HepG2 (cell line): ENCODE data around the gene RNF40. TPM values are rescaled to one million over a fixed set of nuclear protein-coding genes. Genes with fewer than 3 reads are reported as not detected.
A peak's percentile ranks its signal among the peaks of the same experiment; 100 is the strongest.

ENCODE experiments used
- ARID2 ChIP-seq: sonication (generic); formaldehyde crosslinking; IDR thresholded peaks from 2 replicates; pipeline ENCODE4 v1.8.1; 2022; ENCODE audit warnings: mild to moderate bottlenecking, missing genetic modification reagents, borderline replicate concordance
- CC2D1A ChIP-seq: sonication (generic); formaldehyde crosslinking; IDR thresholded peaks from 2 replicates; pipeline ENCODE4 v1.8.1; 2023; ENCODE audit warnings: mild to moderate bottlenecking, missing genetic modification reagents
- CEBPG ChIP-seq: IDR thresholded peaks from 2 replicates; pipeline ENCODE4 v1.6.1; 2016
- JUN ChIP-seq: sonication (generic); formaldehyde crosslinking; IDR thresholded peaks from 2 replicates; pipeline ENCODE4 v1.4.0; 2020; ENCODE audit warnings: mild to moderate bottlenecking, missing genetic modification reagents
- KDM6A ChIP-seq: IDR thresholded peaks from 2 replicates; pipeline ENCODE4 v1.6.1; 2016; ENCODE audit warnings: low read depth
- KMT2A ChIP-seq: sonication (generic); formaldehyde crosslinking; IDR thresholded peaks from 2 replicates; pipeline ENCODE4 v1.4.0; 2020; ENCODE audit warnings: missing genetic modification reagents
- RARG ChIP-seq: sonication (generic); formaldehyde crosslinking; IDR thresholded peaks from 2 replicates; pipeline ENCODE4 v1.4.0; 2020; ENCODE audit warnings: low read depth, mild to moderate bottlenecking, missing genetic modification reagents
- SIN3A ChIP-seq: IDR thresholded peaks from 2 replicates; pipeline ENCODE4 v1.6.1; 2011; ENCODE audit warnings: low read depth, mild to moderate bottlenecking, control low read depth, low read length, borderline replicate concordance
- SUZ12 ChIP-seq: fragments of 150-350 bp; IDR thresholded peaks from 2 replicates; pipeline ENCODE4 v1.6.1; 2014; ENCODE audit warnings: low read depth, low read length
- ZBTB7A ChIP-seq: sonication (generic); formaldehyde crosslinking; IDR thresholded peaks from 2 replicates; pipeline ENCODE4 v1.8.0; 2022; ENCODE audit warnings: mild to moderate bottlenecking, missing genetic modification reagents
- ZC3H13 ChIP-seq: sonication (generic); formaldehyde crosslinking; IDR thresholded peaks from 2 replicates; pipeline ENCODE4 v1.8.1; 2023; ENCODE audit warnings: mild to moderate bottlenecking, missing genetic modification reagents, moderate library complexity
- ZFP36 ChIP-seq: fragments of 150-350 bp; IDR thresholded peaks from 2 replicates; pipeline ENCODE4 v1.6.1; 2018; ENCODE audit warnings: borderline replicate concordance, low read length, low read depth; ENCODE audit not compliant: partially characterized antibody
- ZMYM4 ChIP-seq: sonication (generic); formaldehyde crosslinking; IDR thresholded peaks from 2 replicates; pipeline ENCODE4 v1.8.1; 2023; ENCODE audit warnings: mild to moderate bottlenecking, missing genetic modification reagents
- ZNF253 ChIP-seq: sonication (generic); formaldehyde crosslinking; IDR thresholded peaks from 2 replicates; pipeline ENCODE4 v1.8.0; 2022; ENCODE audit warnings: mild to moderate bottlenecking, missing genetic modification reagents, borderline replicate concordance
- ZNF263 ChIP-seq: sonication (generic); formaldehyde crosslinking; IDR thresholded peaks from 2 replicates; pipeline ENCODE4 v1.4.0; 2020; ENCODE audit warnings: missing genetic modification reagents
- ZNF350 ChIP-seq: sonication (generic); formaldehyde crosslinking; IDR thresholded peaks from 2 replicates; pipeline ENCODE4 v1.4.0; 2020; ENCODE audit warnings: mild to moderate bottlenecking, low read depth, missing genetic modification reagents, borderline replicate concordance
- ZNF510 ChIP-seq: sonication (generic); formaldehyde crosslinking; IDR thresholded peaks from 2 replicates; pipeline ENCODE4 v1.4.0; 2020; ENCODE audit warnings: low read depth, mild to moderate bottlenecking, missing genetic modification reagents
- ZNF709 ChIP-seq: sonication (generic); formaldehyde crosslinking; IDR thresholded peaks from 2 replicates; pipeline ENCODE4 v1.5.0; 2020; ENCODE audit warnings: mild to moderate bottlenecking, missing genetic modification reagents
- ZNF878 ChIP-seq: sonication (generic); formaldehyde crosslinking; IDR thresholded peaks from 2 replicates; pipeline ENCODE4 v1.8.1; 2023; ENCODE audit warnings: mild to moderate bottlenecking, missing genetic modification reagents, moderate library complexity
- polyA plus RNA-seq, 8 experiments: library from polyadenylated mRNA; depleted of rRNA in 3 of 8; stranded (reverse) in 7 of 8; unstranded in 1 of 8; fragments of >200 nt; fragmentation: Illumina TruSeq in 4 of 8; extraction: Trizol in 4 of 8; gene quantifications; 2 replicates each; pipeline versions ENCODE4 v1.2.1 to v1.2.3, GENCODE V29; 2011 to 2016; ENCODE audit warnings: low read depth in 4 of 8, missing spikeins in 1 of 8, mixed read lengths in 1 of 8; ENCODE audit not compliant: insufficient read depth in 1 of 8
- total RNA-seq, 5 experiments: library from RNA; depleted of rRNA; stranded (reverse); fragments of >200 nt; fragmentation: Illumina TruSeq; extraction: Trizol; gene quantifications; 2 replicates each; pipeline ENCODE4 v1.2.3, GENCODE V29; 2016; ENCODE audit warnings: low read depth in 1 of 5
- TF ChIP-seq, protein P1 (sequence below): sonication (generic); formaldehyde crosslinking; IDR thresholded peaks from 2 replicates; pipeline ENCODE4 v1.4.0; 2020; ENCODE audit warnings: missing genetic modification reagents
- TF ChIP-seq, protein P2 (sequence below): sonication (generic); formaldehyde crosslinking; IDR thresholded peaks from 2 replicates; pipeline ENCODE4 v1.4.0; 2020; ENCODE audit warnings: low read depth, missing genetic modification reagents
- TF ChIP-seq, protein P3 (sequence below): sonication (generic); formaldehyde crosslinking; IDR thresholded peaks from 2 replicates; pipeline ENCODE4 v1.4.0; 2020; ENCODE audit warnings: mild to moderate bottlenecking, missing genetic modification reagents
- TF ChIP-seq, protein P4 (sequence below): sonication (generic); formaldehyde crosslinking; IDR thresholded peaks from 2 replicates; pipeline ENCODE4 v1.8.0; 2022; ENCODE audit warnings: mild to moderate bottlenecking, missing genetic modification reagents, borderline replicate concordance

Gene RNF40
- total and polyA plus RNA-seq, 2 of the 13 experiments (the other 11 are each of a cell fraction or from before 2014, with no cell fraction given), result 84.0 to 85.6 TPM

DNA sequence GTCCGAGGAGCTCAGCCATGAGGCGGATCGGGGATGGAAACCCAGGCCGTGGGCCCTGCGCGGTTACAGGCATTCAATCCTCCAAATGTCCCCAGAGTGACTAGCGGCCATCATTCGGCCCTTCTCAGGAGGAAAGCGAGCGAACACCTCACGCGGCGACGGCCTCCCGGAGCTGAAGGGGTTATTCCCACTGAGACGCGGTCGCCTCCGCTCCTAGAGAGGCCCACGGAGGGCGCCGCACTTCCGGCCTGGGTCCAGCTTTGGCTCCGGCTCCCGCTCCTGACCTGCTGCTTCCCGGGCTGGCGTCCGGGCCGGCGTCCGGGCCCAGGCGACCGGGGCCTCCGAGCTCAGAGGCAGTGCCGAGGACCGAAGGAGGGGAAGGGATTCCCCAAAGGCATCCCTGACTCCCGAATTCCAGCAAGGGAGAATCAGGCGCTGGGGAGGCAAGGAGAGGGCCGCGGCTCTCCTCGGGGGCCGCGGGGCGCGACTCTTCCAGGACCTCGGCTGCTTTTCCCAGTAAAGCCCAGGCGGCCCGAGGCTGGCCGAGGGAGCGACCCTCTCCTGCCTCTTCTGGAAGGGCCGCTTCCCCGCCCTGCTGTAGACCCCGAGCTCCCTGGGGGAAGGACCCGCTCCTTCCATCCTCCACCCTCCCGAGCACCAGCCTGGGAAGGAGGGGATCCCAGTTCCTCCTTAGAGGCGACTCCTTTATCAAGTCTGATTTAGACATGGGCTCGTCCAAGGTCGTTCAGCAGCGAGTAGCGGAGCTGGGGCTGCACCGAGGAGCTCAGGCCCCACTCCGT is 43.4 kb downstream of the RNF40 start (continued):
- TF ChIP-seq ZBTB7A (peak; percentile 85; the same call in 1 of the 2 replicates), ZNF878 (0 out of 2 replicates have a peak, but pooled peaks have one; percentile 79), KDM6A (CRISPR knock-in tag) (peak; percentile 49; the same call in 1 of the 2 replicates), SUZ12 (no peak), SIN3A (peak; percentile 86; the same call in 1 of the 2 replicates), ZNF253 (CRISPR knock-in tag) (no peak), ARID2 (CRISPR knock-in tag) (no peak), KMT2A (CRISPR knock-in tag) (peak; percentile 96), ZNF510 (CRISPR knock-in tag) (peak; percentile 96; the same call in 1 of the 2 replicates), CEBPG (CRISPR knock-in tag) (peak; percentile 70), RARG (no peak), ZNF263 (CRISPR knock-in tag) (peak; percentile 78), ZNF350 (CRISPR knock-in tag) (peak; percentile 93), ZNF709 (CRISPR knock-in tag) (peak; percentile 95), ZMYM4 (peak; percentile 43; the same call in 1 of the 2 replicates), CC2D1A (CRISPR knock-in tag) (0 out of 2 replicates have a peak, but pooled peaks have one; percentile 78), ZFP36 (no peak), ZC3H13 (CRISPR knock-in tag) (peak; percentile 80; the same call in 1 of the 2 replicates), JUN (CRISPR knock-in tag) (no peak)
- TF ChIP-seq, protein P1, sequence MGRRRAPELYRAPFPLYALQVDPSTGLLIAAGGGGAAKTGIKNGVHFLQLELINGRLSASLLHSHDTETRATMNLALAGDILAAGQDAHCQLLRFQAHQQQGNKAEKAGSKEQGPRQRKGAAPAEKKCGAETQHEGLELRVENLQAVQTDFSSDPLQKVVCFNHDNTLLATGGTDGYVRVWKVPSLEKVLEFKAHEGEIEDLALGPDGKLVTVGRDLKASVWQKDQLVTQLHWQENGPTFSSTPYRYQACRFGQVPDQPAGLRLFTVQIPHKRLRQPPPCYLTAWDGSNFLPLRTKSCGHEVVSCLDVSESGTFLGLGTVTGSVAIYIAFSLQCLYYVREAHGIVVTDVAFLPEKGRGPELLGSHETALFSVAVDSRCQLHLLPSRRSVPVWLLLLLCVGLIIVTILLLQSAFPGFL (CRISPR knock-in tag), result no peak
- TF ChIP-seq, protein P2, sequence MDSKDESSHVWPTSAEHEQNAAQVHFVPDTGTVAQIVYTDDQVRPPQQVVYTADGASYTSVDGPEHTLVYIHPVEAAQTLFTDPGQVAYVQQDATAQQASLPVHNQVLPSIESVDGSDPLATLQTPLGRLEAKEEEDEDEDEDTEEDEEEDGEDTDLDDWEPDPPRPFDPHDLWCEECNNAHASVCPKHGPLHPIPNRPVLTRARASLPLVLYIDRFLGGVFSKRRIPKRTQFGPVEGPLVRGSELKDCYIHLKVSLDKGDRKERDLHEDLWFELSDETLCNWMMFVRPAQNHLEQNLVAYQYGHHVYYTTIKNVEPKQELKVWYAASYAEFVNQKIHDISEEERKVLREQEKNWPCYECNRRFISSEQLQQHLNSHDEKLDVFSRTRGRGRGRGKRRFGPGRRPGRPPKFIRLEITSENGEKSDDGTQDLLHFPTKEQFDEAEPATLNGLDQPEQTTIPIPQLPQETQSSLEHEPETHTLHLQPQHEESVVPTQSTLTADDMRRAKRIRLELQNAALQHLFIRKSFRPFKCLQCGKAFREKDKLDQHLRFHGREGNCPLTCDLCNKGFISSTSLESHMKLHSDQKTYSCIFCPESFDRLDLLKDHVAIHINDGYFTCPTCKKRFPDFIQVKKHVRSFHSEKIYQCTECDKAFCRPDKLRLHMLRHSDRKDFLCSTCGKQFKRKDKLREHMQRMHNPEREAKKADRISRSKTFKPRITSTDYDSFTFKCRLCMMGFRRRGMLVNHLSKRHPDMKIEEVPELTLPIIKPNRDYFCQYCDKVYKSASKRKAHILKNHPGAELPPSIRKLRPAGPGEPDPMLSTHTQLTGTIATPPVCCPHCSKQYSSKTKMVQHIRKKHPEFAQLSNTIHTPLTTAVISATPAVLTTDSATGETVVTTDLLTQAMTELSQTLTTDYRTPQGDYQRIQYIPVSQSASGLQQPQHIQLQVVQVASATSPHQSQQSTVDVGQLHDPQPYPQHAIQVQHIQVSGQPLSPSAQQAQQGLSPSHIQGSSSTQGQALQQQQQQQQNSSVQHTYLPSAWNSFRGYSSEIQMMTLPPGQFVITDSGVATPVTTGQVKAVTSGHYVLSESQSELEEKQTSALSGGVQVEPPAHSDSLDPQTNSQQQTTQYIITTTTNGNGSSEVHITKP (CRISPR knock-in tag), result peak; percentile 68; the same call in 1 of the 2 replicates
- TF ChIP-seq, protein P3, sequence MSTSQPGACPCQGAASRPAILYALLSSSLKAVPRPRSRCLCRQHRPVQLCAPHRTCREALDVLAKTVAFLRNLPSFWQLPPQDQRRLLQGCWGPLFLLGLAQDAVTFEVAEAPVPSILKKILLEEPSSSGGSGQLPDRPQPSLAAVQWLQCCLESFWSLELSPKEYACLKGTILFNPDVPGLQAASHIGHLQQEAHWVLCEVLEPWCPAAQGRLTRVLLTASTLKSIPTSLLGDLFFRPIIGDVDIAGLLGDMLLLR (CRISPR knock-in tag), result peak; percentile 57; the same call in 1 of the 2 replicates
- TF ChIP-seq, protein P4, sequence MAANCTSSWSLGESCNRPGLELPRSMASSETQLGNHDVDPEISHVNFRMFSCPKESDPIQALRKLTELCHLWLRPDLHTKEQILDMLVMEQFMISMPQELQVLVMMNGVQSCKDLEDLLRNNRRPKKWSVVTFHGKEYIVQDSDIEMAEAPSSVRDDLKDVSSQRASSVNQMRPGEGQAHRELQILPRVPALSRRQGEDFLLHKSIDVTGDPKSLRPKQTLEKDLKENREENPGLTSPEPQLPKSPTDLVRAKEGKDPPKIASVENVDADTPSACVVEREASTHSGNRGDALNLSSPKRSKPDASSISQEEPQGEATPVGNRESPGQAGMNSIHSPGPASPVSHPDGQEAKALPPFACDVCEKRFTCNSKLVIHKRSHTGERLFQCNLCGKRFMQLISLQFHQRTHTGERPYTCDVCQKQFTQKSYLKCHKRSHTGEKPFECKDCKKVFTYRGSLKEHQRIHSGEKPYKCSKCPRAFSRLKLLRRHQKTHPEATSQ (CRISPR knock-in tag), result no peak
